ENCODE results near the gene MRPL52. TPM values are rescaled to one million over a fixed set of nuclear protein-coding genes. Genes with fewer than 3 reads are reported as not detected.
"Not testable (repeated sequence)": the region's sequence is repeated elsewhere in the genome, so short reads cannot be mapped to it uniquely, and the experiment has no call there.

Gene MRPL52
- total RNA-seq (2014; rRNA removed; shearing (Covaris generic)): 65.1 and 95.5 TPM in 2 replicates

GRCh38 chr14:22829661-22830442 is at the start of gene MRPL52:
MRPL52 (plus strand) TSS chr14:22829887; CDS start chr14:22829913, 26 bp downstream.
- peak within 1 kb of the TSS; percentile 87 for H3K4me3 ChIP-seq
- peaks cover 3% of the 10 kb centered on the region; the same call in 1 of the 2 replicates for H3K4me1 ChIP-seq
- H3K27ac ChIP-seq: peak within 1 kb of the TSS; percentile 68
- no peaks in the 10 kb centered on the region for H3K9me3 ChIP-seq (replicated peaks)
- H3K36me3 ChIP-seq: peaks cover 16% of the 10 kb centered on the region
- H3K27me3 ChIP-seq: no peaks in the 10 kb centered on the region
- peak; percentile 92 to 95 for DNase-seq

- Histone ChIP-seq H3K9me3 (replicated peaks) (no peaks in the 10 kb centered on the region), H3K27me3 (no peaks in the 10 kb centered on the region), H3K27ac (peak overlapping the region; percentile 65), H3K4me1 (peaks cover 25% of the 10 kb centered on the region), H3K36me3 (peaks cover 19% of the 10 kb centered on the region), H3K4me3 (no peak overlapping the region)
- DNase-seq: peak; percentile 40 to 65
Measured at GRCh38 chr14:22780105-22780679, 49.5 kb upstream of the MRPL52 start.

- Histone ChIP-seq H3K27me3 (no peaks in the 10 kb centered on the region), H3K36me3 (peaks cover 11% of the 10 kb centered on the region), H3K4me1 (peaks cover 25% of the 10 kb centered on the region), H3K4me3 (no peak overlapping the region), H3K9me3 (replicated peaks) (no peaks in the 10 kb centered on the region), H3K27ac (peak overlapping the region; percentile 65)
- DNase-seq: no peak
Measured at GRCh38 chr14:22780941-22781300, 48.8 kb upstream of the MRPL52 start.

DNA sequence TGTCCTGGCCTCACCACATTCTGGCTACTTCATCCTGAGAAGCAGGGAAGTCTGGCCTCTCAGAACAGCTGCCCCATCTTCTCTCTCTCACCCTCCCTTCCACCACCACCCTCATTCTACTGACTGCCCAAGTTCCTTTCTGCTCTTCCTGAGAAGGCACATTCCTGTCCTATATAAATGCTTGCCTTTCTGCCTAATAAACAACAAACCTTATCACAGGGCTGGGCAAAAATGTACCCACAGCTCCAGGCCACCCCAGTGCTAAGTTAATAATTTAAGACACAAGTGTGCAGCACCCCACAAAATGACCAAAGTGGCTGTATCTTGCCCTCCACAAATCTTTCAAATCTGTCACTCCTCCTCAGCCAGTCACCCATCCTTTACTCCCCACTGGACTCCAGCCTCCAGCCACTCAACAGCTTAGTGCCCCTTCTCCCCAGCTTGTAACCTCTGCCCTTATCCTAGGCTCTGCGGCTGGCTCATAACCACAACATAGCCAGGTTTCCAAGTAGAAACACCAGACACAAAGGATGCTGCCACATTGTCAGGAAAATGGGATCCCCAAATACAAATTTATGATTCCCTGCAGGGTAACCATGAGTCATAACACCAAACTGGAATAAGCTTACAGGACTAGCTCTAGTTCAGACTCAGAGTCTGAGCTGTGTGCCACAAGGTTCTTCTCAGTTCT is 48.2 kb upstream of the MRPL52 start:
- Histone ChIP-seq H3K36me3 (peaks cover 6% of the 10 kb centered on the region; the same call in 1 of the 2 replicates), H3K4me1 (peaks cover 25% of the 10 kb centered on the region), H3K9me3 (replicated peaks) (no peaks in the 10 kb centered on the region), H3K4me3 (no peak overlapping the region), H3K27ac (peak overlapping the region; percentile 65), H3K27me3 (no peaks in the 10 kb centered on the region)
- peak; percentile 70 to 79 for DNase-seq

DNA sequence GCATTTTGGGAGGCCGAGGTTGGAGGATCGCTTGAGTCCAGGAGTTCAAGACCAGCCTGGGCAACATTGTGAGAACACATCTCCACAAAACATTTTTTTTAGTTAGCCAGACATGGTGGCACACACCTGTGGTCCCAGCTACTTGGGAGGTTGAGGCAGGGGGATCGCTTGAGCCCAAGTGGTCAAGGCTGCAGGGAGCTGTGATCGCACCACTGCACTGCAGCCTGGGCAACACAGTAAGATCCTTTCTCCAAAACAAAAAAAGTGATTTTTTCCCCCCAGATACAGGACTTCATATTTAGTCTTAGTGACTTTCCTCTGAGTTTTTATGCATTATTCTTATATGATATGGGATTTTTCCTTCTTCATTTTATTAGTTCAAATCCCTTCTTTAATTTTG is 43.0 kb upstream of the MRPL52 start:
- no peaks in the 10 kb centered on the region for H3K9me3 ChIP-seq (replicated peaks)
- H3K36me3 ChIP-seq: no peaks in the 10 kb centered on the region
- DNase-seq: no peak
- H3K27me3 ChIP-seq: no peaks in the 10 kb centered on the region
- H3K27ac ChIP-seq: no peak overlapping the region
- peaks cover 5% of the 10 kb centered on the region for H3K4me1 ChIP-seq
- H3K4me3 ChIP-seq: no peak overlapping the region

- no peaks in the 10 kb centered on the region for H3K9me3 ChIP-seq (replicated peaks)
- no peaks in the 10 kb centered on the region for H3K27me3 ChIP-seq
- peaks cover 8% of the 10 kb centered on the region for H3K36me3 ChIP-seq
- no peaks in the 10 kb centered on the region for H3K4me1 ChIP-seq
- no peak overlapping the region for H3K4me3 ChIP-seq
- no peak overlapping the region for H3K27ac ChIP-seq
- peak; percentile 7 to 34 for DNase-seq
Measured at GRCh38 chr14:22791301-22791700, 38.4 kb upstream of the MRPL52 start.

- Histone ChIP-seq H3K4me3 (no peak overlapping the region), H3K27ac (no peak overlapping the region), H3K9me3 (replicated peaks) (no peaks in the 10 kb centered on the region)
Measured at GRCh38 chr14:22792158-22792557, 37.5 kb upstream of the MRPL52 start.

DNA sequence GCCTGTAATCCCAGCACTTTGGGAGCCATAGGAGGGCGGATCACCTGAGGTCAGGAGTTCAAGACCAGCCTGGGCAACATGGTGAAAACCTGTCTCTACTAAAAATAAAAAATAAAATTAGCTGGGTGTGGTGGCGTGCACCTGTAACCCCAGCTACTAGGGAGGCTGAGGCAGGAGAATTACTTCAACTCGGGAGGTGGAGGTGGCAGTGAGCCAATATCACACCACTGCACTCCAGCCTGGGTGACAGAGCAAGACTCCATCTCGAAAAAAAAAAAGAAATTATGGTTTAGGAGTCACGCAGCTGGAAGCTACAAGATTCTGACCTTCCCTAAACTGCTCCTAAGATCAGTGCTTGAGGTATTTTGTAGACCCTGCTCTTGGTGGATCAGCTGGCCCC is 36.1 kb upstream of the MRPL52 start:
- H3K9me3 ChIP-seq (replicated peaks); H3K27ac ChIP-seq; H3K4me1 ChIP-seq; H3K27me3 ChIP-seq; H3K4me3 ChIP-seq; DNase-seq: not testable (repeated sequence)
- peaks cover 13% of the 10 kb centered on the region for H3K36me3 ChIP-seq

More at GRCh38 chr14:22792158-22792557, 37.5 kb upstream of the MRPL52 start:
- no peak for DNase-seq
- H3K4me1 ChIP-seq: no peaks in the 10 kb centered on the region
- no peaks in the 10 kb centered on the region for H3K27me3 ChIP-seq
- peaks cover 11% of the 10 kb centered on the region for H3K36me3 ChIP-seq

- no peak for DNase-seq
- no peak overlapping the region for H3K27ac ChIP-seq
- peaks cover 13% of the 10 kb centered on the region for H3K36me3 ChIP-seq
Measured at GRCh38 chr14:22793976-22794375, 35.7 kb upstream of the MRPL52 start.

GRCh38 chr14:22794551-22794951 is 35.1 kb upstream of the MRPL52 start:
- Histone ChIP-seq H3K4me3 (no peak overlapping the region), H3K36me3 (peaks cover 13% of the 10 kb centered on the region), H3K9me3 (replicated peaks) (no peaks in the 10 kb centered on the region), H3K4me1 (no peaks in the 10 kb centered on the region), H3K27me3 (no peaks in the 10 kb centered on the region), H3K27ac (no peak overlapping the region)
- no peak for DNase-seq

More at GRCh38 chr14:22793976-22794375, 35.7 kb upstream of the MRPL52 start:
- Histone ChIP-seq H3K4me3 (no peak overlapping the region), H3K27me3 (no peaks in the 10 kb centered on the region), H3K4me1 (no peaks in the 10 kb centered on the region), H3K9me3 (replicated peaks) (no peaks in the 10 kb centered on the region)

DNA sequence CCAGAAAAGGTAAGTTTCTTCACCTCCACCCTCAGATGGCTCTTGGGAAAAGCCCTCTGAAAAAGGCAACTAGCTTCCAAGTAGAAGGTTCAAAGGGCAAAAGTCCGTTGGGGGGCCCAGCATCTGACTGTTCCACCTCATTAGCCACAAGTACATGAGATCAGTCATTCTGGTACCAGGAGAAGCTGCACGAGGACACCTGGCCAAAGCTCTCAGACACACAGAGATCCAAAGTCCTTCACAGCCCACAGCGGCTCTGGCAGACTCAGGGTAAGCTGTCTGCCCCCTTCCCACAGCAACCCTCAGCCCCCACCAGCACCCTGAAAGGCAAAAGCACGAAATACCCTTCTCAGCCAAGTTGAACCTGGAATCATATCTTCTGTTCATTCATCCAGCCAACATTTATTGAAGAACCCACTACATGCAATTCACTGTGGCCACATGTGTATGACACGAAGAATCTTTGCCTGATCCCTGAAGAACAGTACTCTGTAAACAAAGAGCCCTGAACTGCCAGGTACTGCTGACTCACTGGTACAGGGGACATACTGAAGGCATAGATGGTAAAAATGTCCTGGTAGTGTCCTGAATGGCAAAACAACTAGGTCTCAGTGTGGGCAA is 33.5 kb upstream of the MRPL52 start:
- Histone ChIP-seq H3K27me3 (no peaks in the 10 kb centered on the region), H3K4me3 (no peak overlapping the region), H3K9me3 (replicated peaks) (no peaks in the 10 kb centered on the region), H3K27ac (no peak overlapping the region), H3K36me3 (peaks cover 13% of the 10 kb centered on the region), H3K4me1 (no peaks in the 10 kb centered on the region)
- DNase-seq: no peak

- no peak overlapping the region for H3K4me3 ChIP-seq
- H3K4me1 ChIP-seq: no peaks in the 10 kb centered on the region
- H3K27ac ChIP-seq: no peak overlapping the region
Measured at GRCh38 chr14:22797017-22797917, 32.4 kb upstream of the MRPL52 start.

GRCh38 chr14:22798528-22798927 is 31.2 kb upstream of the MRPL52 start:
- Histone ChIP-seq H3K36me3 (peaks cover 13% of the 10 kb centered on the region), H3K9me3 (replicated peaks) (no peaks in the 10 kb centered on the region), H3K27me3 (no peaks in the 10 kb centered on the region), H3K27ac (no peak overlapping the region), H3K4me1 (no peaks in the 10 kb centered on the region), H3K4me3 (no peak overlapping the region)
- DNase-seq: no peak

More at GRCh38 chr14:22797017-22797917, 32.4 kb upstream of the MRPL52 start:
- Histone ChIP-seq H3K9me3 (replicated peaks) (no peaks in the 10 kb centered on the region), H3K36me3 (peaks cover 13% of the 10 kb centered on the region), H3K27me3 (no peaks in the 10 kb centered on the region)
- DNase-seq: no peak

GRCh38 chr14:22800346-22800745 is 29.3 kb upstream of the MRPL52 start:
- no peak overlapping the region for H3K27ac ChIP-seq
- H3K27me3 ChIP-seq: no peaks in the 10 kb centered on the region
- H3K9me3 ChIP-seq (replicated peaks): no peaks in the 10 kb centered on the region
- no peak overlapping the region for H3K4me3 ChIP-seq
- no peaks in the 10 kb centered on the region for H3K4me1 ChIP-seq
- DNase-seq: no peak
- H3K36me3 ChIP-seq: peaks cover 13% of the 10 kb centered on the region

All from SJCRH30 (cell line).